ENCODE data around the gene ZNF778.

GRCh38 chr16:89275837-89276720, 58.6 kb downstream of the ZNF778 start:
- TF ChIP-seq CTCF (IDR thresholded peaks at IDR 0.05; ENCODE audit: insufficient read depth, low read length) (no peak), REST (IDR thresholded peaks at IDR 0.05; ENCODE audit: insufficient replicate concordance, low read depth) (no peak), GABPA (IDR thresholded peaks at IDR 0.05; ENCODE audit: low read depth) (no peak)

Measured in HL-60 (cell line).